ENCODE data around the gene INPP4A. TPM values are rescaled to one million over a fixed set of nuclear protein-coding genes. Genes with fewer than 3 reads are reported as not detected.
A peak's percentile ranks its signal among the peaks of the same experiment; 100 is the strongest.

The INPP4A gene
- total and polyA plus RNA-seq, 9 of the 15 experiments (the other 6 are each of a cell fraction or from before 2014, with no cell fraction given), result 1.8 to 15.7 (median 8.3) TPM

GRCh38 chr2:98560256-98560771 is 115.7 kb downstream of the INPP4A start (continued):
- TF ChIP-seq, protein P1, sequence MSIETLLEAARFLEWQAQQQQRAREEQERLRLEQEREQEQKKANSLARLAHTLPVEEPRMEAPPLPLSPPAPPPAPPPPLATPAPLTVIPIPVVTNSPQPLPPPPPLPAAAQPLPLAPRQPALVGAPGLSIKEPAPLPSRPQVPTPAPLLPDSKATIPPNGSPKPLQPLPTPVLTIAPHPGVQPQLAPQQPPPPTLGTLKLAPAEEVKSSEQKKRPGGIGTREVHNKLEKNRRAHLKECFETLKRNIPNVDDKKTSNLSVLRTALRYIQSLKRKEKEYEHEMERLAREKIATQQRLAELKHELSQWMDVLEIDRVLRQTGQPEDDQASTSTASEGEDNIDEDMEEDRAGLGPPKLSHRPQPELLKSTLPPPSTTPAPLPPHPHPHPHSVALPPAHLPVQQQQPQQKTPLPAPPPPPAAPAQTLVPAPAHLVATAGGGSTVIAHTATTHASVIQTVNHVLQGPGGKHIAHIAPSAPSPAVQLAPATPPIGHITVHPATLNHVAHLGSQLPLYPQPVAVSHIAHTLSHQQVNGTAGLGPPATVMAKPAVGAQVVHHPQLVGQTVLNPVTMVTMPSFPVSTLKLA (conservative IDR thresholded peaks at IDR 0.05), result 0 out of 4 replicates have a peak, but pooled peaks of 1 of the 2 experiments have one; percentile 30
- TF ChIP-seq TAF9B (IDR thresholded peaks at IDR 0.05; ENCODE audit: partially characterized antibody) (no peak), KLF1 (tag; IDR thresholded peaks at IDR 0.05) (no peak), TCF7 (IDR thresholded peaks at IDR 0.05; ENCODE audit: borderline replicate concordance) (no peak), CSDE1 (IDR thresholded peaks at IDR 0.05) (no peak), ZNF263 (CRISPR knock-in tag; IDR thresholded peaks at IDR 0.05; ENCODE audit: borderline replicate concordance) (no peak), HEY1 (CRISPR knock-in tag; IDR thresholded peaks at IDR 0.05; ENCODE audit: borderline replicate concordance) (no peak), CHD1 (IDR thresholded peaks at IDR 0.05; ENCODE audit: low read length) (no peak), KAT2B (IDR thresholded peaks at IDR 0.05; ENCODE audit: low read depth, low read length) (no peak), BHLHE40 (IDR thresholded peaks at IDR 0.05; ENCODE audit: low read length) (no peak), STAT5A (IDR thresholded peaks at IDR 0.05; ENCODE audit: borderline replicate concordance, low read length) (no peak), ZNF23 (CRISPR knock-in tag; IDR thresholded peaks at IDR 0.05) (no peak), CXXC5 (CRISPR knock-in tag; IDR thresholded peaks at IDR 0.05) (0 out of 2 replicates have a peak, but pooled peaks have one; percentile 16), NCOR1 (IDR thresholded peaks at IDR 0.05) (no peak), PHF21A (IDR thresholded peaks at IDR 0.05; ENCODE audit: borderline replicate concordance, low read depth) (no peak), DPF2 (IDR thresholded peaks at IDR 0.05) (peak; percentile 77), EHMT2 (IDR thresholded peaks at IDR 0.05) (no peak), ZC3H11A (IDR thresholded peaks at IDR 0.05; ENCODE audit: low read depth, low read length) (no peak), POLR2B (IDR thresholded peaks at IDR 0.05; ENCODE audit: low read depth, partially characterized antibody) (no peak), SRF (CRISPR knock-in tag; IDR thresholded peaks at IDR 0.05) (no peak), SRSF1 (IDR thresholded peaks at IDR 0.05; ENCODE audit: low read depth, low read length) (no peak), MAFK (IDR thresholded peaks at IDR 0.05; ENCODE audit: low read length) (peak; percentile 91)
- TF ChIP-seq, protein P2, sequence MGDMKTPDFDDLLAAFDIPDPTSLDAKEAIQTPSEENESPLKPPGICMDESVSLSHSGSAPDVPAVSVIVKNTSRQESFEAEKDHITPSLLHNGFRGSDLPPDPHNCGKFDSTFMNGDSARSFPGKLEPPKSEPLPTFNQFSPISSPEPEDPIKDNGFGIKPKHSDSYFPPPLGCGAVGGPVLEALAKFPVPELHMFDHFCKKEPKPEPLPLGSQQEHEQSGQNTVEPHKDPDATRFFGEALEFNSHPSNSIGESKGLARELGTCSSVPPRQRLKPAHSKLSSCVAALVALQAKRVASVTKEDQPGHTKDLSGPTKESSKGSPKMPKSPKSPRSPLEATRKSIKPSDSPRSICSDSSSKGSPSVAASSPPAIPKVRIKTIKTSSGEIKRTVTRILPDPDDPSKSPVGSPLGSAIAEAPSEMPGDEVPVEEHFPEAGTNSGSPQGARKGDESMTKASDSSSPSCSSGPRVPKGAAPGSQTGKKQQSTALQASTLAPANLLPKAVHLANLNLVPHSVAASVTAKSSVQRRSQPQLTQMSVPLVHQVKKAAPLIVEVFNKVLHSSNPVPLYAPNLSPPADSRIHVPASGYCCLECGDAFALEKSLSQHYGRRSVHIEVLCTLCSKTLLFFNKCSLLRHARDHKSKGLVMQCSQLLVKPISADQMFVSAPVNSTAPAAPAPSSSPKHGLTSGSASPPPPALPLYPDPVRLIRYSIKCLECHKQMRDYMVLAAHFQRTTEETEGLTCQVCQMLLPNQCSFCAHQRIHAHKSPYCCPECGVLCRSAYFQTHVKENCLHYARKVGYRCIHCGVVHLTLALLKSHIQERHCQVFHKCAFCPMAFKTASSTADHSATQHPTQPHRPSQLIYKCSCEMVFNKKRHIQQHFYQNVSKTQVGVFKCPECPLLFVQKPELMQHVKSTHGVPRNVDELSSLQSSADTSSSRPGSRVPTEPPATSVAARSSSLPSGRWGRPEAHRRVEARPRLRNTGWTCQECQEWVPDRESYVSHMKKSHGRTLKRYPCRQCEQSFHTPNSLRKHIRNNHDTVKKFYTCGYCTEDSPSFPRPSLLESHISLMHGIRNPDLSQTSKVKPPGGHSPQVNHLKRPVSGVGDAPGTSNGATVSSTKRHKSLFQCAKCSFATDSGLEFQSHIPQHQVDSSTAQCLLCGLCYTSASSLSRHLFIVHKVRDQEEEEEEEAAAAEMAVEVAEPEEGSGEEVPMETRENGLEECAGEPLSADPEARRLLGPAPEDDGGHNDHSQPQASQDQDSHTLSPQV (IDR thresholded peaks at IDR 0.05), result peak; percentile 92
